ENCODE results near the gene ENOX1.

ENOX1 gene

GRCh38 chr13:43315522-43315921 lies 471.2 kb downstream of the ENOX1 start:
- no peak for DNase-seq (ENCODE audit: low spot score)

- DNase-seq (ENCODE audit: low spot score) = no peak
Measured at GRCh38 chr13:43309311-43309710, 477.5 kb downstream of the ENOX1 start.

- DNase-seq (ENCODE audit: low spot score) = no peak
Measured at GRCh38 chr13:43307921-43308433, 478.8 kb downstream of the ENOX1 start.

- no peak for DNase-seq (ENCODE audit: low spot score)
Measured at GRCh38 chr13:43307221-43307920, 479.4 kb downstream of the ENOX1 start.

- no peak for DNase-seq (ENCODE audit: low spot score)
Measured at GRCh38 chr13:43306372-43306771, 480.4 kb downstream of the ENOX1 start.

- DNase-seq (ENCODE audit: low spot score) = no peak
Measured at GRCh38 chr13:43305416-43305815, 481.4 kb downstream of the ENOX1 start.

- DNase-seq (ENCODE audit: low spot score) = no peak
Measured at GRCh38 chr13:43304945-43305344, 481.8 kb downstream of the ENOX1 start.

GRCh38 chr13:43304449-43304848 lies 482.3 kb downstream of the ENOX1 start:
- no peak for DNase-seq (ENCODE audit: low spot score)

- DNase-seq (ENCODE audit: low spot score) = no peak
Measured at GRCh38 chr13:43303033-43303729, 483.6 kb downstream of the ENOX1 start.

- no peak for DNase-seq (ENCODE audit: low spot score)
Measured at GRCh38 chr13:43301346-43301969, 485.3 kb downstream of the ENOX1 start.

- no peak for DNase-seq (ENCODE audit: low spot score)
Measured at GRCh38 chr13:43300865-43301264, 485.9 kb downstream of the ENOX1 start.

- DNase-seq (ENCODE audit: low spot score) = no peak
Measured at GRCh38 chr13:43299374-43299773, 487.4 kb downstream of the ENOX1 start.

GRCh38 chr13:43298816-43299215 lies 488.0 kb downstream of the ENOX1 start:
- no peak for DNase-seq (ENCODE audit: low spot score)

- DNase-seq (ENCODE audit: low spot score) = no peak
Measured at GRCh38 chr13:43297967-43298678, 488.6 kb downstream of the ENOX1 start.

- DNase-seq (ENCODE audit: low spot score) = no peak
Measured at GRCh38 chr13:43295825-43296564, 490.8 kb downstream of the ENOX1 start.

GRCh38 chr13:43295321-43295720 lies 491.5 kb downstream of the ENOX1 start:
- no peak for DNase-seq (ENCODE audit: low spot score)

- DNase-seq (ENCODE audit: low spot score) = no peak
Measured at GRCh38 chr13:43294412-43294811, 492.4 kb downstream of the ENOX1 start.

- DNase-seq (ENCODE audit: low spot score) = no peak
Measured at GRCh38 chr13:43293986-43294385, 492.8 kb downstream of the ENOX1 start.

- no peak for DNase-seq (ENCODE audit: low spot score)
Measured at GRCh38 chr13:43293561-43293960, 493.2 kb downstream of the ENOX1 start.

GRCh38 chr13:43293008-43293407 lies 493.8 kb downstream of the ENOX1 start:
- no peak for DNase-seq (ENCODE audit: low spot score)

- DNase-seq (ENCODE audit: low spot score) = no peak
Measured at GRCh38 chr13:43291287-43292060, 495.3 kb downstream of the ENOX1 start.
